ENCODE results near the gene C2orf74. TPM values are rescaled to one million over a fixed set of nuclear protein-coding genes. Genes with fewer than 3 reads are reported as not detected.

Gene C2orf74
- total RNA-seq (ENCODE audit: low replicate concordance), result 8.7 and 13.1 TPM in 2 replicates
- long read RNA-seq, partial matches to known transcripts, result 0 of 10 reads
- long read RNA-seq, other reads (novel, unspliced or antisense), result 7 of 10 reads

DNA sequence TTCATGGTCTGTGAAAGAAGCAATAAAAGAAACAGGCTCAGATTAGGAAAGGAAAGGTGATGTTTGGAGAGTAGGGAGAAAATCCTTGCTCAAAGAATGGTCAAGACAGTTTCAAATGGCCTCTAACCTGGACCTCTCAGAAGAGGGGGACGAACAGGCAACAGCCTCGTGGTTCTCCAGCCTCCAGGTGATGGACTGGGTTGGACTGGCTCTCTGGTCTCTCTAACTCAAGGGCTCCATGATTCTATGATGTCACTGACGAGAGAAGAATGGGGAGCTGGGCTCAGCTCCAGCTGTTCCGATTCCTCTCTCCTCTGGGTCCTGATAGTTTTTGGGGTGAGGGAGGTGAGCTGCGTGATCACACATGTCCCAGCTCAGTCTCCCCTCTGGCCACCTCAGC lies at the start of gene C2orf74:
Gene C2orf74 (plus strand): TSS at position 301 of the 400 bp plus-strand sequence. CDS start 327 bp downstream, outside the sequence.
- peaks cover 43% of the 10 kb centered on the region for H3K36me3 Mint-ChIP-seq
- no peak for DNase-seq (ENCODE audit: extremely low spot score, unreplicated experiment)
- no peak for TF ChIP-seq CTCF (conservative IDR thresholded peaks at IDR 0.05)
- no peaks in the 10 kb centered on the region for H3K27me3 Mint-ChIP-seq
- no peak within 1 kb of the TSS for H3K27ac Mint-ChIP-seq
- no peaks in the 10 kb centered on the region for H3K4me1 Mint-ChIP-seq (ENCODE audit: unreplicated experiment)
- H3K4me3 Mint-ChIP-seq, result no peak within 1 kb of the TSS
- no peaks in the 10 kb centered on the region for H3K9me3 Mint-ChIP-seq

DNA sequence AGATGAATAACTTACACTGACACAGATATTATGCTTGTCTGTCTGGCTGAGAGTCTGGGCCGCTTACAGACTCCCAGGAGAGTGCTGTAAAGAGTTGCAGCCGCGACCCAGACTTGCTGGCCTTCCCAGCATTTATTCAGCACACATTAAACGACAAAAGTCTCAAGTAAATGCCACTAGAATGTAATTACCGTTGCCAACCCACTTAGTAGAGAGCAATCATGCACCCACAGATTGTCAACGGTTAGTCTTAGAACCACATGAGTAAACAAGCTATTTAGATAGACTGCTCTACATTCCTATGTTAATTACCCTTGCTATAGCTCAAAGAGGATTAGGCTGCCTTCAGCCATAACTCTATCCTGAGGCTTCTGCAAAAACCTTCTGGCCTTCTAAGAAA lies 47.8 kb upstream of the C2orf74 start:
- Mint-ChIP-seq H3K36me3 (peaks cover 41% of the 10 kb centered on the region), H3K27me3 (no peaks in the 10 kb centered on the region), H3K27ac (no peak overlapping the region), H3K4me3 (no peak overlapping the region), H3K4me1 (ENCODE audit: unreplicated experiment) (no peaks in the 10 kb centered on the region), H3K9me3 (peaks cover 5% of the 10 kb centered on the region)
- DNase-seq (ENCODE audit: extremely low spot score, unreplicated experiment), result no peak
- TF ChIP-seq CTCF (conservative IDR thresholded peaks at IDR 0.05), result no peak

GRCh38 chr2:61116302-61116701 lies 45.7 kb upstream of the C2orf74 start:
- H3K4me1 Mint-ChIP-seq (ENCODE audit: unreplicated experiment), result no peaks in the 10 kb centered on the region
- DNase-seq (ENCODE audit: extremely low spot score, unreplicated experiment), result no peak
- H3K27ac Mint-ChIP-seq, result no peak overlapping the region
- H3K27me3 Mint-ChIP-seq, result no peaks in the 10 kb centered on the region
- peaks cover 5% of the 10 kb centered on the region for H3K9me3 Mint-ChIP-seq
- TF ChIP-seq CTCF (conservative IDR thresholded peaks at IDR 0.05), result no peak
- H3K4me3 Mint-ChIP-seq, result no peak overlapping the region
- peaks cover 43% of the 10 kb centered on the region for H3K36me3 Mint-ChIP-seq

- Mint-ChIP-seq H3K27me3 (no peaks in the 10 kb centered on the region), H3K4me1 (ENCODE audit: unreplicated experiment) (no peaks in the 10 kb centered on the region), H3K36me3 (peaks cover 35% of the 10 kb centered on the region), H3K4me3 (no peak overlapping the region), H3K9me3 (peaks cover 5% of the 10 kb centered on the region), H3K27ac (no peak overlapping the region)
- no peak for DNase-seq (ENCODE audit: extremely low spot score, unreplicated experiment)
- no peak for TF ChIP-seq CTCF (conservative IDR thresholded peaks at IDR 0.05)
These were observed 44.5 kb upstream of the C2orf74 start for GRCh38 chr2:61117534-61117933.

DNA sequence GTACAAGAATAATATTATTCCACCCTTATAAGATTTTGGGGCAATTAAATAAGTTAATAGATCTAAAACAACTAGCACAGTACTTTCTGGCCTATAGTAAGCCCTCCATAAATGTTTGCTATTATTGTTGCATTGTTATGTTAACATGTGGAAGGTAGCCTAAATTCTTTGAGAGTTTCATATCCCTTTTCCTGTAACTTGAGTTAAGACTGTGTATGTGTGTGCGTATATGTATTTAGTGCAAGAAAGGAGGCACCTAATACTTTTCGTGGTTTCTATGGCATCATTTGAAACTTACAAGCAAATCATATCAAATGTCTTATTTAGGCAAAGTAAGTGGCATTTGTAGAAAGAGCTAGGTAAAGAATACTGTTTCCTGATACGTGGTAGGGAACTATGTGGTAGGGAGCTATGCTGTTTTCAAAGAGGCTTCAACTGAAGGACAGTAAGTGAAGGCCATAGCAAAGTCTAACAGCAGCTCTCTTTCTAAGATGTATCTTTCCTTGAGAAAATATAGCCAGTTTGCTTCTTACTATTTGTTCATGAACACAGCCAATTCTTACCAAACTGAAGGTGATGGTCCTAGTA lies 36.8 kb upstream of the C2orf74 start:
- Mint-ChIP-seq H3K27me3 (no peaks in the 10 kb centered on the region), H3K4me3 (no peak overlapping the region), H3K4me1 (ENCODE audit: unreplicated experiment) (no peaks in the 10 kb centered on the region), H3K36me3 (peaks cover 11% of the 10 kb centered on the region), H3K27ac (no peak overlapping the region), H3K9me3 (no peaks in the 10 kb centered on the region)
- no peak for DNase-seq (ENCODE audit: extremely low spot score, unreplicated experiment)
- TF ChIP-seq CTCF (conservative IDR thresholded peaks at IDR 0.05), result no peak

All from type B pancreatic cell (in vitro differentiated cells).